Measurements from ENCODE around the gene SMAD2. TPM values are rescaled to one million over a fixed set of nuclear protein-coding genes. Genes with fewer than 3 reads are reported as not detected.
"Not testable (repeated sequence)": the region's sequence is repeated elsewhere in the genome, so short reads cannot be mapped to it uniquely, and the experiment has no call there.

SMAD2 gene
- total RNA-seq, 1 experiment from 2014 or later: 25.5 TPM

GRCh38 chr18:47968721-47969120 is 38.3 kb upstream of the SMAD2 start:
- ChIA-PET POLR2A (ENCODE audit: unreplicated experiment) (no interaction called here), CTCF (no interaction called here)
- BruUV-seq (replicated peaks): no TSS peak
- H4K20me1 ChIP-seq (ENCODE audit: low read length): no peaks in the 10 kb centered on the region
- no peaks in the 10 kb centered on the region for H3K4me1 ChIP-seq (ENCODE audit: insufficient read depth, low read length)
- H2AFZ ChIP-seq (ENCODE audit: low read length): no peak overlapping the region
- H3K9ac ChIP-seq (ENCODE audit: low read length): no peak overlapping the region
- DNase-seq: peak; percentile 7
- H3K9me3 ChIP-seq (ENCODE audit: low read length): no peaks in the 10 kb centered on the region
- ATAC-seq: peak; percentile 73
- no peak overlapping the region for H3K27ac ChIP-seq (ENCODE audit: low read length)
- H3K36me3 ChIP-seq (ENCODE audit: low read depth, low read length): no peaks in the 10 kb centered on the region
- H3K79me2 ChIP-seq (ENCODE audit: low read length): no peaks in the 10 kb centered on the region
- no peaks in the 10 kb centered on the region for H3K27me3 ChIP-seq (ENCODE audit: low read length)
- H3K9me2 ChIP-seq (replicated peaks; ENCODE audit: low read length): no peaks in the 10 kb centered on the region
- TF ChIP-seq CTCF (conservative IDR thresholded peaks at IDR 0.05; ENCODE audit: low read depth, low read length) (no peak), EZH2 (IDR thresholded peaks at IDR 0.05; ENCODE audit: low read length, unreplicated experiment) (no peak), EZH2phosphoT487 (IDR thresholded peaks at IDR 0.05; ENCODE audit: borderline replicate concordance, low read length) (no peak)
- no peak overlapping the region for H3K4me3 ChIP-seq (ENCODE audit: low read length)
- no peak overlapping the region for H3K4me2 ChIP-seq (ENCODE audit: low read length)
- intact Hi-C loops (cut with micrococcal nuclease): no loop called here
- no peaks in the 10 kb centered on the region for H3F3A ChIP-seq (ENCODE audit: low read length, unreplicated experiment)

- H3K9me2 ChIP-seq (replicated peaks; ENCODE audit: low read length): no peaks in the 10 kb centered on the region
- no peaks in the 10 kb centered on the region for H3K79me2 ChIP-seq (ENCODE audit: low read length)
- H3K4me2 ChIP-seq (ENCODE audit: low read length): no peak overlapping the region
- TF ChIP-seq EZH2 (IDR thresholded peaks at IDR 0.05; ENCODE audit: low read length, unreplicated experiment): no peak
- TF ChIP-seq CTCF (conservative IDR thresholded peaks at IDR 0.05; ENCODE audit: low read depth, low read length): no peak
- TF ChIP-seq EZH2phosphoT487 (IDR thresholded peaks at IDR 0.05; ENCODE audit: borderline replicate concordance, low read length): no peak
- no peaks in the 10 kb centered on the region for H3K36me3 ChIP-seq (ENCODE audit: low read depth, low read length)
- no peak for DNase-seq
- H3K4me3 ChIP-seq (ENCODE audit: low read length): no peak overlapping the region
- no peaks in the 10 kb centered on the region for H3K9me3 ChIP-seq (ENCODE audit: low read length)
- no peaks in the 10 kb centered on the region for H3F3A ChIP-seq (ENCODE audit: low read length, unreplicated experiment)
- no peaks in the 10 kb centered on the region for H3K4me1 ChIP-seq (ENCODE audit: insufficient read depth, low read length)
- intact Hi-C loops (cut with micrococcal nuclease): no loop called here
- no peak overlapping the region for H2AFZ ChIP-seq (ENCODE audit: low read length)
- no peak overlapping the region for H3K27ac ChIP-seq (ENCODE audit: low read length)
- H4K20me1 ChIP-seq (ENCODE audit: low read length): no peaks in the 10 kb centered on the region
- CTCF ChIA-PET: no interaction called here
- H3K27me3 ChIP-seq (ENCODE audit: low read length): no peaks in the 10 kb centered on the region
- POLR2A ChIA-PET (ENCODE audit: unreplicated experiment): interaction anchor here (0.6 kb wide), 1 partner anchor 40 kb away, joined by 7 read pairs; no protein-coding TSS in a partner anchor
- BruUV-seq (replicated peaks): no TSS peak
- H3K9ac ChIP-seq (ENCODE audit: low read length): no peak overlapping the region
- ATAC-seq: peak; percentile 57
Measured at GRCh38 chr18:47968006-47968676, 37.7 kb upstream of the SMAD2 start.

- Histone ChIP-seq H3K9me3 (ENCODE audit: low read length) (no peaks in the 10 kb centered on the region), H3K4me2 (ENCODE audit: low read length) (no peak overlapping the region), H3K36me3 (ENCODE audit: low read depth, low read length) (no peaks in the 10 kb centered on the region), H3K27ac (ENCODE audit: low read length) (no peak overlapping the region), H3K9ac (ENCODE audit: low read length) (no peak overlapping the region), H3K4me1 (ENCODE audit: insufficient read depth, low read length) (no peaks in the 10 kb centered on the region), H4K20me1 (ENCODE audit: low read length) (no peaks in the 10 kb centered on the region), H3K27me3 (ENCODE audit: low read length) (no peaks in the 10 kb centered on the region), H3K79me2 (ENCODE audit: low read length) (no peaks in the 10 kb centered on the region), H3K9me2 (replicated peaks; ENCODE audit: low read length) (no peaks in the 10 kb centered on the region), H3K4me3 (ENCODE audit: low read length) (no peak overlapping the region), H3F3A (ENCODE audit: low read length, unreplicated experiment) (no peaks in the 10 kb centered on the region), H2AFZ (ENCODE audit: low read length) (no peak overlapping the region)
- intact Hi-C loops (cut with micrococcal nuclease): no loop called here
- BruUV-seq (replicated peaks): no TSS peak
- POLR2A ChIA-PET (ENCODE audit: unreplicated experiment): no interaction called here
- CTCF ChIA-PET: no interaction called here
- DNase-seq (no peak), ATAC-seq (no peak)
- TF ChIP-seq CTCF (conservative IDR thresholded peaks at IDR 0.05; ENCODE audit: low read depth, low read length): no peak
- TF ChIP-seq EZH2 (IDR thresholded peaks at IDR 0.05; ENCODE audit: low read length, unreplicated experiment): no peak
- TF ChIP-seq EZH2phosphoT487 (IDR thresholded peaks at IDR 0.05; ENCODE audit: borderline replicate concordance, low read length): no peak
Measured at GRCh38 chr18:47964053-47964452, 33.6 kb upstream of the SMAD2 start.

GRCh38 chr18:47961003-47961402 is 30.5 kb upstream of the SMAD2 start:
- ATAC-seq; H3K9me3 ChIP-seq (ENCODE audit: low read length); H3K9ac ChIP-seq (ENCODE audit: low read length); H3K9me2 ChIP-seq (replicated peaks; ENCODE audit: low read length); POLR2A ChIA-PET (ENCODE audit: unreplicated experiment); H3K79me2 ChIP-seq (ENCODE audit: low read length); H3K4me3 ChIP-seq (ENCODE audit: low read length); H3K4me1 ChIP-seq (ENCODE audit: insufficient read depth, low read length); BruUV-seq (replicated peaks); DNase-seq; H4K20me1 ChIP-seq (ENCODE audit: low read length); H2AFZ ChIP-seq (ENCODE audit: low read length); H3K36me3 ChIP-seq (ENCODE audit: low read depth, low read length); H3K27ac ChIP-seq (ENCODE audit: low read length); intact Hi-C loops (cut with micrococcal nuclease); H3K4me2 ChIP-seq (ENCODE audit: low read length); H3F3A ChIP-seq (ENCODE audit: low read length, unreplicated experiment); CTCF ChIA-PET; H3K27me3 ChIP-seq (ENCODE audit: low read length): not testable (repeated sequence)
